SK-N-SH treated with all-trans-retinoic acid at 6 μM for 48 hours (cell line): ENCODE data around the gene TMTC2.

ENCODE experiments used
- BACH2 ChIP-seq: fragments of 250-450 bp; sonication (Bioruptor Pico); IDR thresholded peaks from 2 replicates; pipeline ENCODE4 v1.9.0; 2021; ENCODE audit warnings: mild to moderate bottlenecking, borderline replicate concordance
- GLIS3 ChIP-seq: fragments of 250-450 bp; sonication (Bioruptor Pico); IDR thresholded peaks from 2 replicates; pipeline ENCODE4 v1.5.0; 2020; ENCODE audit warnings: mild to moderate bottlenecking, moderate library complexity
- OSR1 ChIP-seq: fragments of 250-450 bp; sonication (Bioruptor Pico); IDR thresholded peaks from 2 replicates; pipeline ENCODE4 v1.8.0; 2022; ENCODE audit warnings: moderate library complexity, mild to moderate bottlenecking, inconsistent platforms
- PPARA ChIP-seq: fragments of 250-450 bp; sonication (Bioruptor Pico); IDR thresholded peaks from 2 replicates; pipeline ENCODE4 v1.5.0; 2020; ENCODE audit warnings: mild to moderate bottlenecking, borderline replicate concordance
- RARB ChIP-seq: fragments of 250-450 bp; sonication (Bioruptor Pico); IDR thresholded peaks from 2 replicates; pipeline ENCODE4 v1.8.0; 2021; ENCODE audit warnings: mild to moderate bottlenecking, moderate library complexity
- TCF4 ChIP-seq: fragments of 250-450 bp; sonication (Bioruptor Pico); IDR thresholded peaks from 2 replicates; pipeline ENCODE4 v1.8.0; 2021; ENCODE audit warnings: mild to moderate bottlenecking, moderate library complexity, borderline replicate concordance
- ZFP30 ChIP-seq: fragments of 450-650 bp; formaldehyde crosslinking; IDR thresholded peaks from 2 replicates; pipeline ENCODE4 v1.5.0; 2022; ENCODE audit warnings: mild to moderate bottlenecking, moderate library complexity
- ZNF565 ChIP-seq: fragments of 450-650 bp; formaldehyde crosslinking; conservative IDR thresholded peaks from 2 replicates; pipeline ENCODE4 v1.5.0; 2020; ENCODE audit warnings: low read depth, mild to moderate bottlenecking, moderate library complexity
- ZNF70 ChIP-seq: fragments of 450-650 bp; formaldehyde crosslinking; IDR thresholded peaks from 2 replicates; pipeline ENCODE4 v1.5.0; 2020; ENCODE audit warnings: mild to moderate bottlenecking, moderate library complexity
- ZNF8 ChIP-seq: fragments of 450-650 bp; formaldehyde crosslinking; IDR thresholded peaks from 2 replicates; pipeline ENCODE4 v1.5.0; 2020; ENCODE audit warnings: mild to moderate bottlenecking, moderate library complexity
- TF ChIP-seq, protein P1 (sequence below): fragments of 250-450 bp; sonication (Bioruptor Pico); IDR thresholded peaks from 2 replicates; pipeline ENCODE4 v1.8.0; 2021; ENCODE audit warnings: low read depth, mild to moderate bottlenecking, moderate library complexity, borderline replicate concordance
- TF ChIP-seq, protein P2 (sequence below): fragments of 250-450 bp; sonication (Bioruptor Pico); IDR thresholded peaks from 2 replicates; pipeline ENCODE4 v1.8.0; 2020; ENCODE audit warnings: mild to moderate bottlenecking, moderate library complexity, borderline replicate concordance
- TF ChIP-seq, protein P3 (sequence below): fragments of 250-450 bp; sonication (Bioruptor Pico); IDR thresholded peaks from 2 replicates; pipeline ENCODE4 v1.5.1; 2020; ENCODE audit warnings: low read depth, mild to moderate bottlenecking, moderate library complexity
- TF ChIP-seq, protein P4 (sequence below): fragments of 250-450 bp; sonication (Bioruptor Pico); IDR thresholded peaks from 2 replicates; pipeline ENCODE4 v1.5.1; 2021; ENCODE audit warnings: mild to moderate bottlenecking, moderate library complexity

DNA sequence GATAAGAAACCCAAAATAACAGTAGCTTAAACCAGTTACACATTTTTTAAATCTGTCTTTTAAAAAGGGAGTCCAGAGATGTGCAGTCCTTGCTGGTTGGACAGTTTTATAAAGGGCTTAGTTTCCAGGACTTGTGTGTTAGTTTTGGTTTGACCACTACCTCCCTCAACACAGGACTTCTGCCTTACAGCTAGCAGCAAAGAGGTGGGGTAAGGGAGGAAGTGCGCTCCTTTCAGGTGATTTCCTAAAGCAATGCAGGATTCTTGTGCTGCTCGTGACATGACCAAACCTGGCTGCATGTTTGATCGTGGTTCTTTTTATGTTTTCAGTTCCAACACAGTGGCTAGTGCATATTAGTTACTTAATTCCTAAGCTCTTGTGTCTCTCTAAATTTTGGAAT lies 266.2 kb downstream of the TMTC2 start:
- TF ChIP-seq, protein P1, sequence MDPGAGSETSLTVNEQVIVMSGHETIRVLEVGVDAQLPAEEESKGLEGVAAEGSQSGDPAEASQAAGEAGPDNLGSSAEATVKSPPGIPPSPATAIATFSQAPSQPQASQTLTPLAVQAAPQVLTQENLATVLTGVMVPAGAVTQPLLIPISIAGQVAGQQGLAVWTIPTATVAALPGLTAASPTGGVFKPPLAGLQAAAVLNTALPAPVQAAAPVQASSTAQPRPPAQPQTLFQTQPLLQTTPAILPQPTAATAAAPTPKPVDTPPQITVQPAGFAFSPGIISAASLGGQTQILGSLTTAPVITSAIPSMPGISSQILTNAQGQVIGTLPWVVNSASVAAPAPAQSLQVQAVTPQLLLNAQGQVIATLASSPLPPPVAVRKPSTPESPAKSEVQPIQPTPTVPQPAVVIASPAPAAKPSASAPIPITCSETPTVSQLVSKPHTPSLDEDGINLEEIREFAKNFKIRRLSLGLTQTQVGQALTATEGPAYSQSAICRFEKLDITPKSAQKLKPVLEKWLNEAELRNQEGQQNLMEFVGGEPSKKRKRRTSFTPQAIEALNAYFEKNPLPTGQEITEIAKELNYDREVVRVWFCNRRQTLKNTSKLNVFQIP = no peak
- TF ChIP-seq, protein P2, sequence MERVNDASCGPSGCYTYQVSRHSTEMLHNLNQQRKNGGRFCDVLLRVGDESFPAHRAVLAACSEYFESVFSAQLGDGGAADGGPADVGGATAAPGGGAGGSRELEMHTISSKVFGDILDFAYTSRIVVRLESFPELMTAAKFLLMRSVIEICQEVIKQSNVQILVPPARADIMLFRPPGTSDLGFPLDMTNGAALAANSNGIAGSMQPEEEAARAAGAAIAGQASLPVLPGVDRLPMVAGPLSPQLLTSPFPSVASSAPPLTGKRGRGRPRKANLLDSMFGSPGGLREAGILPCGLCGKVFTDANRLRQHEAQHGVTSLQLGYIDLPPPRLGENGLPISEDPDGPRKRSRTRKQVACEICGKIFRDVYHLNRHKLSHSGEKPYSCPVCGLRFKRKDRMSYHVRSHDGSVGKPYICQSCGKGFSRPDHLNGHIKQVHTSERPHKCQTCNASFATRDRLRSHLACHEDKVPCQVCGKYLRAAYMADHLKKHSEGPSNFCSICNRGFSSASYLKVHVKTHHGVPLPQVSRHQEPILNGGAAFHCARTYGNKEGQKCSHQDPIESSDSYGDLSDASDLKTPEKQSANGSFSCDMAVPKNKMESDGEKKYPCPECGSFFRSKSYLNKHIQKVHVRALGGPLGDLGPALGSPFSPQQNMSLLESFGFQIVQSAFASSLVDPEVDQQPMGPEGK (CRISPR knock-in tag) = no peak
- no peak for TF ChIP-seq ZNF70 (CRISPR knock-in tag)
- TF ChIP-seq TCF4 = no peak
- TF ChIP-seq OSR1 (CRISPR knock-in tag) = no peak
- no peak for TF ChIP-seq ZFP30
- no peak for TF ChIP-seq PPARA (CRISPR knock-in tag)
- TF ChIP-seq, protein P3, sequence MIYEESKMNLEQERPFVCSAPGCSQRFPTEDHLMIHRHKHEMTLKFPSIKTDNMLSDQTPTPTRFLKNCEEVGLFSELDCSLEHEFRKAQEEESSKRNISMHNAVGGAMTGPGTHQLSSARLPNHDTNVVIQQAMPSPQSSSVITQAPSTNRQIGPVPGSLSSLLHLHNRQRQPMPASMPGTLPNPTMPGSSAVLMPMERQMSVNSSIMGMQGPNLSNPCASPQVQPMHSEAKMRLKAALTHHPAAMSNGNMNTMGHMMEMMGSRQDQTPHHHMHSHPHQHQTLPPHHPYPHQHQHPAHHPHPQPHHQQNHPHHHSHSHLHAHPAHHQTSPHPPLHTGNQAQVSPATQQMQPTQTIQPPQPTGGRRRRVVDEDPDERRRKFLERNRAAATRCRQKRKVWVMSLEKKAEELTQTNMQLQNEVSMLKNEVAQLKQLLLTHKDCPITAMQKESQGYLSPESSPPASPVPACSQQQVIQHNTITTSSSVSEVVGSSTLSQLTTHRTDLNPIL (CRISPR knock-in tag) = no peak
- no peak for TF ChIP-seq ZNF8 (CRISPR knock-in tag)
- TF ChIP-seq BACH2 (CRISPR knock-in tag) = no peak
- TF ChIP-seq RARB (CRISPR knock-in tag) = no peak
- TF ChIP-seq GLIS3 (CRISPR knock-in tag) = no peak
- TF ChIP-seq, protein P4, sequence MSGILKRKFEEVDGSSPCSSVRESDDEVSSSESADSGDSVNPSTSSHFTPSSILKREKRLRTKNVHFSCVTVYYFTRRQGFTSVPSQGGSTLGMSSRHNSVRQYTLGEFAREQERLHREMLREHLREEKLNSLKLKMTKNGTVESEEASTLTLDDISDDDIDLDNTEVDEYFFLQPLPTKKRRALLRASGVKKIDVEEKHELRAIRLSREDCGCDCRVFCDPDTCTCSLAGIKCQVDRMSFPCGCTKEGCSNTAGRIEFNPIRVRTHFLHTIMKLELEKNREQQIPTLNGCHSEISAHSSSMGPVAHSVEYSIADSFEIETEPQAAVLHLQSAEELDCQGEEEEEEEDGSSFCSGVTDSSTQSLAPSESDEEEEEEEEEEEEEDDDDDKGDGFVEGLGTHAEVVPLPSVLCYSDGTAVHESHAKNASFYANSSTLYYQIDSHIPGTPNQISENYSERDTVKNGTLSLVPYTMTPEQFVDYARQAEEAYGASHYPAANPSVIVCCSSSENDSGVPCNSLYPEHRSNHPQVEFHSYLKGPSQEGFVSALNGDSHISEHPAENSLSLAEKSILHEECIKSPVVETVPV (CRISPR knock-in tag) = no peak
- TF ChIP-seq ZNF565 (CRISPR knock-in tag) = no peak
